Right ventricle myocardium inferior (tissue), 1 donor: ENCODE data around the gene MTHFSD. TPM values are rescaled to one million over a fixed set of nuclear protein-coding genes. Genes with fewer than 3 reads are reported as not detected.

Source experiments
- ATAC-seq: fragments of 200-7000 bp; cut with Tn5 transposase; one replicate; pipeline ENCODE4 v1.9.1; 2020; ENCODE audit warnings: mild to moderate bottlenecking, moderate library complexity
- DNase-seq: peaks from one replicate; pipeline ENCODE4 v3.0.0; 2021; ENCODE audit errors: missing footprints
- intact Hi-C: fragments of 100-400 bp; cut with DNase I; formaldehyde crosslinking; loops from one replicate; pipeline ENCODE4 v1.11.0; 2022
- total RNA-seq: library from RNA; stranded (reverse); fragmentation: NEBNext Ultra II Directional; extraction: Animal tissue kit (Norgen Biotek cat#: 25700); gene quantifications from one replicate; pipeline ENCODE4 v1.2.1, GENCODE V29; 2021
- donor health status: DM: no; HTN: yes; CAD: no; lungs with severe emphysema.

Gene MTHFSD
- total RNA-seq, 1 donor from 2014 or later = 10.0 TPM

DNA sequence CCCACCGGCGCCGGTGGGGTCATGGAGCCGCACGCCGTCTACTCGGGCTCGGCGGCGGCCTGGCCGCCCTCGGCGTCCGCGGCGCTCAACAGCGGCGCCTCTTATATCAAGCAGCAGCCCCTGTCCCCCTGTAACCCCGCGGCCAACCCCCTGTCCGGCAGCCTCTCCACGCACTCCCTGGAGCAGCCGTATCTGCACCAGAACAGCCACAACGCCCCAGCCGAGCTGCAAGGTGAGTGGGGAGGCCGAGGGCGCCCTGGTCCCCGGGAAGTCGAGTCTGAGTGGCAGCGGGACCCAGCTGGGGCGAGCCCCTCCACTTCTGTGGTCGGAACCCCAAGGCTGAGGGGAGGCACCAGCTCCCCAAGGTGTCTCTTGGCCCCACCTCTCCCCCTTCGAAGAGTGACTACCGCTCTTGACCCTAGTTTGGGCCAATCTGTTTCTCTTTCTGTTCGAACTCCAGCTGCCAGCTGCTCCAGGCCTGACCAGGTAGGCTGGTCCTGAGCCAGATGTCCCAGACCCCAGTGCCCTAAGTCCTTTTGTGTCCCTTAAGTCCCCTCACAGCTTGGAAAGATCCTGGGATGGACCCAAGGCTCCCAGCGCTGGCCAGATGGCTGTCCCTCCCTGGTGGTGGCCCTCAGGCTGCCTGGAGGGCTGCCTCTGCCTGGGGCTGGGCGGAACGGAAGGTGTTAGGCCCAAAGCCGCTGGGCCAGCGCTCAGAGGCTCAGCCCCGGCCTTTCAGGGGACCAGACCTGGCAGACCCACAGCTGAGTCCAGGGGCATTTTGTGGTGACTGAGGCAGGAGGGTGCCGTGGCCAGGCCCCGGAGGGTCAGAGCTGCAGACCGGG lies 43.5 kb downstream of the MTHFSD start:
- peak; percentile 33 for DNase-seq
- intact Hi-C loops = no loop called here
- no peak for ATAC-seq

GRCh38 chr16:86510465-86511261 lies 44.4 kb downstream of the MTHFSD start, which contains the start of gene FOXF1:
TSS of gene FOXF1 (plus strand) at chr16:86510527. CDS start at chr16:86510570, 43 bp downstream.
- intact Hi-C loops = no loop called here
- ATAC-seq = peak; percentile 4
- DNase-seq = peak; percentile 54

DNA sequence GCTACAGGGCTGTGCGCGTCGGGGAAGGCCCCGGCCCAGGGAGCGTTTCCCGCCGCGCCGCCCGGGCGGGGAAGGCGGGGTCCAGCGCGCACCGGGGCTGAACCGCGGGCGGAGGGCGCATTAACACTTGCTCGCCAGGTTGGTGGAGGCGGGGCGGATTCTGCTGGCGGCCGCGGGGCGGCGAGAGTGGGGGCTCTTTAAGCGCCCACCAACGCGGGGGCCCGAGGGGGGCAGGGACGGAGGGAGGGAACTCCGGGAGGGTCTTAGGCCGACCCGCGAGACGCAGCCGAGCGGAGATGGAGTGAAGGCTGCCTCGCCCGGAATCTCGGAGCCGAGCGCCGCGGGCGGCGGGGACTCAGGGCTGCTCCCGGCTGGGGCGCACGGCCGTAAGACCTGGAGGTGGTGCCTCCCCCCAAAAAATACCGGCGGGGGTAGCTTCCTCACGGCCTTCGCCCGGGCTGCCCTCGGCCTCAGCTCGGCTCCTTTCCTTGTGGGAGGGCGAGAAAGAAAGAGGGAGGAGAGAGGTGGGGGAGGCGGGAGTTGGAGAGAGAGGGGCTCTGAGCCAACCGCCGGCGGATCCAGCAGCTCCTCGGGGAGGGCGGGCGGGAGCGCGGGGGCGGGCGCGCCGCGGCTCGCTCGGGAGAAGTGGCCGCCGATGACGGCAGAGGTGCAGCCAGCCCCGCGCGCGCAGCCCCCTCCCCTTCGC lies 45.1 kb downstream of the MTHFSD start:
- ATAC-seq (peak; percentile 59), DNase-seq (peak; percentile 45)
- intact Hi-C loops = no loop called here

GRCh38 chr16:86508947-86509758 lies 45.9 kb downstream of the MTHFSD start:
- ATAC-seq = peak; percentile 69
- peak; percentile 65 for DNase-seq
- intact Hi-C loops = no loop called here

DNA sequence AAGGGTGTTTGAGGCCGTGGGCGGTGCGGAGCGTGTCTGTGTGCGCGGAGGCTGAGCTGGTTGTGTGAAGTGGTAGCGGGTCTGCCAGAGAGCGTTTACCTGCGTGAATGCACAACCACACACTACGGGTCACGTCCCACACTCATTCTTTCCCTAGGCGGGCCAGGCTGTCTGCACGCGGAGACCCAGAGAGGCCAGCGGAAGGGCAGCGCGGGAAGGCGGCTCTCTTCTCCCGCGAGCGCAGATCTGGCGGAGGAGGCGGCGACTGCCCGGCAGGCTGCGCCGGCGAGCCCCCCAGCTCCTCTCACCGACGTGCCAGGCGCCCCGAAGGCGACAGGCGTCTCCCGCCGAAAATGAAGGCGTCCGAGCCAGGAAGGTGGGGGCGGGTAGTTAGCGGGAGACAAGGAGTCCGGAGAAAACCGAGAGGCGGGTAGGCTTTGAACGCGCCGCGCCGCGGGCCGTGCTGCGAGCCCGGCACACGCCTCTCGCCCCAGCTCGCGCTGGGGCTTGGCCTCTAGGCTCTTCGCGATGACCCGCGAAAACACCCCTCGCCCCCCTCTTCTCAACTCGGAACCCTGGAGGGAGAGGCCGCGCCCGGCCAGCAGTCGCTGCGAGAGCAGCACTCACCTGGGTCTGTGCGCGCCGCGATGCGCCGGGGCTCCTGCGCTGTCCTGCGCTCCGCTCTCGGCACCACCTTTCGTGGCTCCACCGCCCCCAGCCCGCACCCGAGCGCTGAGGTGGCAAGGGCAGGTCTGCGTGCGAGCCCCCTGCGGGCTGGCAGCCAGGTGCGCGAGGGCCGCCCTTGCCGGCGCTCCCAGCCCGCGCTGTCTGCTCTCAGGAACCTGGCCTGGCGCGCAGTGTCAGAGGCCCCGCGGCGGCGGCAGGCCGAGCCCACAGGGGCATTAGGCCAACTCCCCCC lies 46.7 kb downstream of the MTHFSD start:
- peak; percentile 50 for DNase-seq
- intact Hi-C loops = no loop called here
- no peak for ATAC-seq

DNA sequence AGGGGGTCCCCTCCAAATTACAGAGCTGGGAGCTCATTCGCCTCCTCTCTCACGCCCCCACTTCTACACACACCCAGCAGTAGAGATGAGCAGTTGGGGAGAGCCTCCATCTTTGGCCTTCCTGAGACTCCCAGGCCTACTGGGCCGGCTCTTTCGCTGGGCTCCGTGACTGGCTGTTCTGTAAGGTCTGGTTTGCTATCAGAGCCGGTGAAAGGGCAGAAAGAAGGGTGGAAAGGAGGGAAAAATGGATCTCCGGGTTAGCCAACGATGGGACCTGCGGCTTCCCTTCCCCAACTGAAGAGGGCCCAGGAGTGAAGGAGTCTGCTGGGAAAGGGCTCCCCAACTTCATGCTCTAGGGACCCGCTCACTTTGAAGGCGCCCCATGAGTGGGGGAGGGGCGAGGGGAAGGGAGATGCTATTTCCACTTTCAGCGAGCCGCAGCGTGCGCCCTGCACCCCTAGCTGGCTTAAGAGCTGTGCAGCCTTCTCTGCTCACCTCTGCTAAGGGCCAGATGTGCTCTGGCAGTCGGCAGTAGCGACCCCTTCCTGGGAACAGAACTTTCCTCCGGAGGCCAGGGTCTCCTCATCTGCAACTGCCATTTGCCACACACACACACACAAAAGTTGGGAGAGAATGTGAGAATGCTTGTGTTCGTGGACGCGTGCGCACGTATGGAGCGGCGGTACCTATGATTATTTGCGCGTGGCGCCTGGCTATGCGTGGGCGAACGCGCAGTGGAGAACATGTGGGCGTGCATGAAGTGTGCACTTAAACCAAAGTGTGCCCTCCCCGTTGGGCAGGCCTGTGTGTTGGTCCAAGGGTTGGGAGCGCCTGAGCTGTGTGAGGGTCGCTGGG lies 47.6 kb downstream of the MTHFSD start:
- ATAC-seq = no peak
- intact Hi-C loops = no loop called here
- DNase-seq = peak; percentile 68

DNA sequence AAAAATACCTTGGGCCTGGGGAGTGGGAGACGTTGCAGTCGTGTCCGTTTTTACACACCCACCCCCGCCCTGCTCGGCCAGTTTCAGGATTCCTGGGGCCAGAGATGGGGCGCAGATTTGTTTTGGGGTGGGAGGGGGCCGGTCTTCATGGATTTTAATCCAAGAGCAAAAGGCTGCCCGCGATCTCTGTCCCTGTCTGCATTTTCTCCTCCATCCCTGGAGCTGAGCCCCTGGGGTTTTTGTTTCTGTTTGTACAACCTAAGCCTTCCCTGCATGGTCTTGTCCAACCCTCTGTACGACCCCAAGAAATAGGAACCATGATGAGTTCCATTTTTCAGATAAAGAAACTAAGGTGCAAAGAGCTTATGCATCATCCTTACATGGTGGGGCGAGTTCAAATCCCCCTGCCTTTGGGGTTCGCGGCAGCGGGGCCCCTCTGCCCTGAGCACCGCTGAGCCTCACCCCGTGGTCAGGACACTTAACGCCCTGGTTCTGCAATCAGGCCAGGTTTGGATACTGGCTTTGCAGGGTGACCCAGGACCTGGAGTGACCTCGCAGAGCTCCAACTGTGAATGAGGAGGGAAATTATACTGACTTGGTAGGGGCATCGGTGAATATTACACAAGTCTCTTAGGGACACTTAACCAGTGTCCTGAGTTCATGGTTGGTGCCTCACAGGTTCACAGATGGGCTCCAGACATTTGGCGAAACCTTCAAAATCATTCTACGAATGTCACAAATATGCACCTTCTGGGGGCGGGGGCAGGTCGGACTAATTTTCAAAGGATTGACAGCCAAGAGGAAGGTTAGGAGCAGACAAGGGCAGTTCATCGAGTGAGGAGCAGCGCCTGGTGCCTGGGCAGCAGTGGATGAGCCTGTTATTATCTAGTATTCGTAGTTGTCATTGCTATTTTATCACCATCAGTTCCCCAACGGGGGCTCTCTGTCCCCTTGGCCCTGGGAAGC lies 48.9 kb downstream of the MTHFSD start:
- no peak for DNase-seq
- no peak for ATAC-seq
- intact Hi-C loops = no loop called here

DNA sequence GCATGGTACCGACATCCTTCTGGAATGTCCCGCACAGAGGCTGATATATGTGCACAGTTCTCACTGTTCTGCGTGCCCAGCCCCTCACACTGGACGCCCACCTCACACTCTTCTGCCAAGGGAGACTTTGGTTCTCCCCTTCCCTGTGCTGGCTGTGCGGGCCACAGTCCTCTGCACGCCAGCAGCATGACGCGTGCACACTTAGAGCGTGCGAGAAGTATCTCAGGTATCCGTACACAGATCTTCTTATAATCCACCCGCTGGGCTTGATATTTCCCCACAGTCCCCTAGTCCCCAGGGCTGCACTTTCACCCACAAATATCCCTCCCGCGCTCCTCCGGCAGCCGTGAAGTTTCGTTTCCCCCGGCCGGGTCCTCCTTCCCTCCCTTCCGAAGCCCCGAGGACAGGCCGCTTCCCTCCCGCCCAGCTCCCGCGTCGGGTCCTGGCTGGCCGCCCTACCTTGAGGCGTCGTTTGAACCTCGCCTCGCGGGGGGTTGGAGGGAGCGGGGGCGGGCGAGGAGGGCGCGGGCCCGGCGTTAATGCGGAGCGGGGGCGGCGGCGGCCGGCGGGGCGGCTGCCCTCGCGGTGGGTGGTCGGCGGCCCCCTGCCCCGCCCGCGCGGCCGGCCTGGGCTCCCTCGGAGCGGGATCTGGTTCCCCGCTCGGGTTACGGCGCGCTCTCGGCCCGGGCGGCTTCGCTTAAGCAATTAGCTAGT lies 49.7 kb downstream of the MTHFSD start:
- ATAC-seq = no peak
- intact Hi-C loops = no loop called here

DNA sequence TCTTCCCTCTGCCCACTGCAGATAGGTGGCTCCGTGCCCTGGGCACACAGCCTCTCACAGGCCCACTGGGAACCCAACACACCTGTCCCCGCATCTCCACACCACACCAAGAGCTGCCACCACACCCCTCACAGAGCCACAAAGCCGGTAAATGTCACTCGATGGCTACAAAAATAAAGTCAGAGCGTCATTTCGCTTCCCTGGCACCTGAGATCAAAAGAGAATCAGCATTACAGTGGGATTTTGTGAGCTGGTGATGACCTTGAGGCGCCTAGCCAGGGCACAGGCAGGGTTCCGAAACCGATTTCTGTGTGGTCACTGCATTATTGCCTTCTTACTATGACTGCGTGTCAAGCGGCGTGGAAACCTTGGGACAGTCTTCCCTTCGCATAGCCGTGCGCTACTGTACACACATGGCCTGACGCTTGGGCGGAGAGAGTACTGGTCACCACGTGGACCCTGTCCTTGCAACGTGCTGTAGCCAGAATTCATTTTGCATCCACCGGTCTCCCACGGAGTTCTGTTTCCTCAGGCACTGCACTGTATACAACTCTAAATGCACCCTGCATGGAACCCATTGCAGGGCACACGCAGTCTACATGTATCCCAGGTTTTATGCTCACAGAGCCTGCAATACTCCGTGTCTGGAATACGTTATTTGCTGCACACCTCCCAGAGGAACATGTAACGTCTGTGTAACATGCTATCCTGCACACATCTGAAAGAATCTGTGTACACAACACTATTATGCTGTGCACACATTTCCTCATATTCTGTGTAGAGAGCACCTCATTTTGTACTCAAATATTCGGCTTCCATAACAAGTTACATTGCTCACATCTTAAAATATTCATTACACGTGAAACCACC lies 50.5 kb downstream of the MTHFSD start:
- intact Hi-C loops = no loop called here
- ATAC-seq (no peak), DNase-seq (no peak)

More for the DNA sequence above, 49.7 kb downstream of the MTHFSD start:
- no peak for DNase-seq

GRCh38 chr16:86503830-86504229 lies 51.2 kb downstream of the MTHFSD start:
- intact Hi-C loops = no loop called here
- no peak for DNase-seq

GRCh38 chr16:86502856-86503748 lies 51.9 kb downstream of the MTHFSD start:
- intact Hi-C loops = no loop called here
- no peak for ATAC-seq

More at GRCh38 chr16:86503830-86504229, 51.2 kb downstream of the MTHFSD start:
- no peak for ATAC-seq

DNA sequence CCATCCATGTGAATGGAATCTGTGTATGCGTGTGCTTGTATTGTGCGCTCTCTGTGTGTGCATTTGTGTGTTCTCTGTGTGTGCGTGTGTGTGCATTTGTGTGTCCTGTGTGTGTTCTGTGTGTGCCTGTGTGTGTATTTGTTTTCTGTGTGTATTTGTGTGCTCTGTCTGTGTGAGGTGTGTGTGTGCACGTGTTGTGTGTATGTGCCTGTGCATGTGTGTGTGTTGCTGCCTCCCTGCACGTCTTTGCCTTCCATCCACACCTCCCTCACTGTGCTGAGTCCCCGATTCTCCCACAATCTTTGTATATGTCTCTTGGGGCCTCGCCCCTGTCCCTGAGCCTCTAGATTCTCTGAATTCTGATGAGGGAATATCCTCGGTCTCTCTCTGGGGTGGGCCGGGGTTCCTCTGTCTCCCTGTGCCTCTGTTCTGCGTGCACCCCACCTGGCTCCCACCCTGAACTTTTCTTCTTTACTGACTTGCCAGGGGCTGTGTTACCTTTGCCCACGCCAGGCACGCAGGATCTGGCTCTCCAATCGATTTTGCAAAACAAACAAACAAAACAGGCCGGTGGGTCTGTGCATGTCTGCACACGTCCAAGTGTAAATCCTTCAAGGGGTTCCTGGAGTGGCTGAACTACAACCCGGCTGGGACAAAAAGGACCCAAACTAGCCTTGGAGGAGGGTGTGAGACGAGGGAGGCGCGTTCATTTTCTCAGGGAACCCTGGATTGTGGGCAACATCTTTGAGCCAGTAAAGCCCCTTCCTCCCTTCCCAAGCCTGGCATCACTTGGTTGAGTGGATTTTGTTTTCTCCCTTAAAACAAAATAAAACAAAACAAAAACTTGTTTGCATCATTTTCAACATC lies 52.8 kb downstream of the MTHFSD start:
- DNase-seq = no peak

More at GRCh38 chr16:86502856-86503748, 51.9 kb downstream of the MTHFSD start:
- no peak for DNase-seq

More for the DNA sequence above, 52.8 kb downstream of the MTHFSD start:
- intact Hi-C loops = no loop called here
- no peak for ATAC-seq
